Spleen (tissue), 7 donors: ENCODE measurements around the gene SKIDA1.

Experiments
- CTCF ChIP-seq, 11 experiments: fragments of 200-600 bp in 7 of 11; fragments of 450-650 bp in 4 of 11; sonication (generic) in 4 of 11; IDR thresholded peaks in 8 of 11; conservative IDR thresholded peaks in 3 of 11; 1 replicate in 7 of 11; 2 replicates in 4 of 11; pipeline versions ENCODE4 v1.4.0 to v1.8.0; 2016 to 2021; ENCODE audit warnings: antibody characterized with exemption in 11 of 11, inconsistent platforms in 4 of 11, mild to moderate bottlenecking in 1 of 11
- POLR2A ChIP-seq, 3 donors: fragments of 450-650 bp; IDR thresholded peaks; one replicate each; pipeline ENCODE4 v1.5.1; 2017; ENCODE audit warnings: antibody characterized with exemption in 3 of 3, mild to moderate bottlenecking in 1 of 3
- POLR2AphosphoS5 ChIP-seq, 3 donors: sonication (generic); formaldehyde crosslinking; IDR thresholded peaks; one replicate each; pipeline ENCODE4 v1.5.1; 2017; ENCODE audit warnings: antibody characterized with exemption in 3 of 3
- donor health status: DM: no; HTN: no; CAD: no; lungs with moderate emphysema.
- donor health status: DM: no; HTN: no; CAD: no.
- donor health status: DM: no; HTN: no; CAD: no.

DNA sequence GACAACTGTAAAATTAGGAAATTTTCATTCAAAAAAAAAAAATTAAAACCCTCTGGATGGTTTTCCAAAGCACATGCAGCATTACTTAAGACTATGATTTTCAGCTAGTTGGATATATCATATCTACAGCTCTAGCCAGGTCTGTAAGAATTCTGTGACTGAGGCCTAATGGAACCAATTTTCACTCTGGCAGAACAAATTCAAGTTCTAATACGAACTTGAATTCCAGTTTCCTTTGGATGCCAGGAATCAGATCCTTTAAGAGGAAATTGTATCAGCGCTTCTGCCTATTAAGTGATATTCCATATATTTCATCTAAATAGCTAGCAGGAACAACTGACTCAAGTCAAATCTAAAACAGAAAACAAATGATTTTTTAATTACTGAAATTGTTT lies 34.8 kb downstream of the SKIDA1 start:
- TF ChIP-seq POLR2AphosphoS5 (IDR thresholded peaks at IDR 0.05): no peak
- no peak for TF ChIP-seq CTCF (IDR thresholded peaks at IDR 0.05 in 8 of 11, conservative IDR thresholded peaks at IDR 0.05 in 3 of 11)
- TF ChIP-seq POLR2A (IDR thresholded peaks at IDR 0.05): no peak
